Measurements from ENCODE around the gene KCNQ1.

Gene KCNQ1

GRCh38 chr11:2685566-2686359, 241.0 kb downstream of the KCNQ1 start:
- no peak for DNase-seq (ENCODE audit: low spot score)

GRCh38 chr11:2686360-2687222, 241.8 kb downstream of the KCNQ1 start:
- DNase-seq (ENCODE audit: low spot score) = no peak

- no peak for DNase-seq (ENCODE audit: low spot score)
Observed at GRCh38 chr11:2687223-2687530, 242.4 kb downstream of the KCNQ1 start.

- no peak for DNase-seq (ENCODE audit: low spot score)
Observed at GRCh38 chr11:2687782-2688191, 243.0 kb downstream of the KCNQ1 start.

- no peak for DNase-seq (ENCODE audit: low spot score)
Observed at GRCh38 chr11:2688381-2689231, 243.8 kb downstream of the KCNQ1 start.

- DNase-seq (ENCODE audit: low spot score) = no peak
Observed at GRCh38 chr11:2689651-2690575, 245.1 kb downstream of the KCNQ1 start.

GRCh38 chr11:2690596-2691354, 246.0 kb downstream of the KCNQ1 start:
- DNase-seq (ENCODE audit: low spot score) = no peak

- no peak for DNase-seq (ENCODE audit: low spot score)
Observed at GRCh38 chr11:2691355-2691761, 246.6 kb downstream of the KCNQ1 start.

- no peak for DNase-seq (ENCODE audit: low spot score)
Observed at GRCh38 chr11:2691991-2692875, 247.4 kb downstream of the KCNQ1 start.

GRCh38 chr11:2693271-2694261, 248.8 kb downstream of the KCNQ1 start:
- no peak for DNase-seq (ENCODE audit: low spot score)

- no peak for DNase-seq (ENCODE audit: low spot score)
Observed at GRCh38 chr11:2694495-2694894, 249.7 kb downstream of the KCNQ1 start.

GRCh38 chr11:2694995-2695939, 250.5 kb downstream of the KCNQ1 start:
- no peak for DNase-seq (ENCODE audit: low spot score)

GRCh38 chr11:2696455-2696854, 251.6 kb downstream of the KCNQ1 start:
- DNase-seq (ENCODE audit: low spot score) = no peak

GRCh38 chr11:2697866-2698265, 253.1 kb downstream of the KCNQ1 start:
- no peak for DNase-seq (ENCODE audit: low spot score)

- DNase-seq (ENCODE audit: low spot score) = no peak
Observed at GRCh38 chr11:2698386-2699184, 253.8 kb downstream of the KCNQ1 start.

- DNase-seq (ENCODE audit: low spot score) = no peak
Observed at GRCh38 chr11:2699185-2699530, 254.3 kb downstream of the KCNQ1 start.
